Panc1 (cell line): Measurements from ENCODE around the gene SCART1.

Source experiments
- POLR2AphosphoS5 ChIP-seq: IDR thresholded peaks from 2 replicates; pipeline ENCODE4 v1.6.1; 2012; ENCODE audit warnings: mild to moderate bottlenecking, low read depth, low read length, moderate library complexity
- SIN3A ChIP-seq: IDR thresholded peaks from 2 replicates; pipeline ENCODE4 v1.6.1; 2012; ENCODE audit warnings: low read depth, mild to moderate bottlenecking, low read length, moderate library complexity, borderline replicate concordance; ENCODE audit not compliant: insufficient read depth
- TF ChIP-seq, protein P1 (sequence below): fragments of 450-650 bp; IDR thresholded peaks from 2 replicates; pipeline ENCODE4 v1.5.1; 2017; ENCODE audit warnings: mild to moderate bottlenecking
- TF ChIP-seq, protein P2 (sequence below), 2 experiments: IDR thresholded peaks; 2 replicates each; pipeline ENCODE4 v1.6.1; 2011 to 2012; ENCODE audit warnings: low read depth in 2 of 2, control low read depth in 1 of 2, low read length in 1 of 2, mild to moderate bottlenecking in 1 of 2, moderate library complexity in 1 of 2; ENCODE audit not compliant: insufficient read depth in 1 of 2

DNA sequence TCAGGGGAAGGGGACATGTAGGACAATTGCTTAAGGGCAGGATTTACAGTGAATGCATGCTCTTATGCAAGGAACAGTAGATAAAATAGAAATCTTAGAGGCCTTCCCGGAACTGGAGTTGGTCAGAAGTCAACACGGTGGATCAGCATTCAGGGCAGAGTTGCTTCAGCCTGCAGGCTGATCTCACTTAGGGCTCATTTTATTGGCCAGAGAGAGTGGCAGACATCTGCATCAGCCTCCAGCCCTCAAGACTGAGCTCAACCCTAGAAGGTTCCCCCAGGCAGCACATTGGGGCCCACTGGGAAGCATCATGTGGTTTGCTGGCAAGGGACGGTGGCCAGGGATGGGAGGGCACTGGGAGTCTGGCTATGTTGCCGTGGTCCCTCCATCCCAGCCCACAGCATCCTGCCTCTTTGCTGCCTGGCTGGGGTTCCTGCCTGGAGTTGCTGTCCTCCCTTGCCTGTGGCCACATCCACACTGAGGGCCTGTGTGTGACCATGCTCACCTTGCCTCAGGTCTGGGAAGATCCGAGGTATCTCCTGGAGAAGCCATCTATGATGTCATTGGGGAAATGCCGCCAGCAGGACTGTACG, 13.0 kb downstream of the SCART1 start:
- TF ChIP-seq, protein P1, sequence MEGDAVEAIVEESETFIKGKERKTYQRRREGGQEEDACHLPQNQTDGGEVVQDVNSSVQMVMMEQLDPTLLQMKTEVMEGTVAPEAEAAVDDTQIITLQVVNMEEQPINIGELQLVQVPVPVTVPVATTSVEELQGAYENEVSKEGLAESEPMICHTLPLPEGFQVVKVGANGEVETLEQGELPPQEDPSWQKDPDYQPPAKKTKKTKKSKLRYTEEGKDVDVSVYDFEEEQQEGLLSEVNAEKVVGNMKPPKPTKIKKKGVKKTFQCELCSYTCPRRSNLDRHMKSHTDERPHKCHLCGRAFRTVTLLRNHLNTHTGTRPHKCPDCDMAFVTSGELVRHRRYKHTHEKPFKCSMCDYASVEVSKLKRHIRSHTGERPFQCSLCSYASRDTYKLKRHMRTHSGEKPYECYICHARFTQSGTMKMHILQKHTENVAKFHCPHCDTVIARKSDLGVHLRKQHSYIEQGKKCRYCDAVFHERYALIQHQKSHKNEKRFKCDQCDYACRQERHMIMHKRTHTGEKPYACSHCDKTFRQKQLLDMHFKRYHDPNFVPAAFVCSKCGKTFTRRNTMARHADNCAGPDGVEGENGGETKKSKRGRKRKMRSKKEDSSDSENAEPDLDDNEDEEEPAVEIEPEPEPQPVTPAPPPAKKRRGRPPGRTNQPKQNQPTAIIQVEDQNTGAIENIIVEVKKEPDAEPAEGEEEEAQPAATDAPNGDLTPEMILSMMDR, result no peak
- TF ChIP-seq POLR2AphosphoS5 (no peak), SIN3A (no peak)
- TF ChIP-seq, protein P2, sequence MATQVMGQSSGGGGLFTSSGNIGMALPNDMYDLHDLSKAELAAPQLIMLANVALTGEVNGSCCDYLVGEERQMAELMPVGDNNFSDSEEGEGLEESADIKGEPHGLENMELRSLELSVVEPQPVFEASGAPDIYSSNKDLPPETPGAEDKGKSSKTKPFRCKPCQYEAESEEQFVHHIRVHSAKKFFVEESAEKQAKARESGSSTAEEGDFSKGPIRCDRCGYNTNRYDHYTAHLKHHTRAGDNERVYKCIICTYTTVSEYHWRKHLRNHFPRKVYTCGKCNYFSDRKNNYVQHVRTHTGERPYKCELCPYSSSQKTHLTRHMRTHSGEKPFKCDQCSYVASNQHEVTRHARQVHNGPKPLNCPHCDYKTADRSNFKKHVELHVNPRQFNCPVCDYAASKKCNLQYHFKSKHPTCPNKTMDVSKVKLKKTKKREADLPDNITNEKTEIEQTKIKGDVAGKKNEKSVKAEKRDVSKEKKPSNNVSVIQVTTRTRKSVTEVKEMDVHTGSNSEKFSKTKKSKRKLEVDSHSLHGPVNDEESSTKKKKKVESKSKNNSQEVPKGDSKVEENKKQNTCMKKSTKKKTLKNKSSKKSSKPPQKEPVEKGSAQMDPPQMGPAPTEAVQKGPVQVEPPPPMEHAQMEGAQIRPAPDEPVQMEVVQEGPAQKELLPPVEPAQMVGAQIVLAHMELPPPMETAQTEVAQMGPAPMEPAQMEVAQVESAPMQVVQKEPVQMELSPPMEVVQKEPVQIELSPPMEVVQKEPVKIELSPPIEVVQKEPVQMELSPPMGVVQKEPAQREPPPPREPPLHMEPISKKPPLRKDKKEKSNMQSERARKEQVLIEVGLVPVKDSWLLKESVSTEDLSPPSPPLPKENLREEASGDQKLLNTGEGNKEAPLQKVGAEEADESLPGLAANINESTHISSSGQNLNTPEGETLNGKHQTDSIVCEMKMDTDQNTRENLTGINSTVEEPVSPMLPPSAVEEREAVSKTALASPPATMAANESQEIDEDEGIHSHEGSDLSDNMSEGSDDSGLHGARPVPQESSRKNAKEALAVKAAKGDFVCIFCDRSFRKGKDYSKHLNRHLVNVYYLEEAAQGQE (IDR thresholded peaks at IDR 0.05; ENCODE audit: insufficient read depth in 1 of 2, low read depth in 2 of 2, low read length in 1 of 2), result no peak
